ENCODE measurements around the gene OSTM1.
A peak's percentile ranks its signal among the peaks of the same experiment; 100 is the strongest.

Gene OSTM1, protein sequence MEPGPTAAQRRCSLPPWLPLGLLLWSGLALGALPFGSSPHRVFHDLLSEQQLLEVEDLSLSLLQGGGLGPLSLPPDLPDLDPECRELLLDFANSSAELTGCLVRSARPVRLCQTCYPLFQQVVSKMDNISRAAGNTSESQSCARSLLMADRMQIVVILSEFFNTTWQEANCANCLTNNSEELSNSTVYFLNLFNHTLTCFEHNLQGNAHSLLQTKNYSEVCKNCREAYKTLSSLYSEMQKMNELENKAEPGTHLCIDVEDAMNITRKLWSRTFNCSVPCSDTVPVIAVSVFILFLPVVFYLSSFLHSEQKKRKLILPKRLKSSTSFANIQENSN

GRCh38 chr6:108074359-108075144, at the start of gene OSTM1:
OSTM1 (minus strand) TSS chr6:108074741; CDS start chr6:108074651, 90 bp downstream.
- peaks cover 0 to 11% of the 10 kb centered on the region in 2 donors for H3K4me1 ChIP-seq (ENCODE audit: control insufficient read depth in 2 of 2, insufficient read depth in 2 of 2, low read length in 2 of 2)

GRCh38 chr6:108123946-108124345, 49.4 kb upstream of the OSTM1 start:
- Histone ChIP-seq H3K27me3 (ENCODE audit: control insufficient read depth in 2 of 2, insufficient read depth in 2 of 2, low read length in 2 of 2) (peaks cover 57 to 65% of the 10 kb centered on the region in 2 donors), H3K4me1 (ENCODE audit: control insufficient read depth in 2 of 2, insufficient read depth in 2 of 2, low read length in 2 of 2) (peaks cover 0 to 2% of the 10 kb centered on the region in 2 donors), H3K27ac (ENCODE audit: low read depth in 2 of 2, low read length in 2 of 2) (no peak overlapping the region), H3K9ac (ENCODE audit: low read depth in 1 of 2, low read length in 2 of 2) (no peak overlapping the region), H3K36me3 (ENCODE audit: control insufficient read depth in 2 of 2, insufficient read depth in 2 of 2, low read length in 2 of 2) (no peaks in the 10 kb centered on the region), H3K4me3 (ENCODE audit: low read length in 2 of 2) (no peak overlapping the region), H3K9me3 (ENCODE audit: control insufficient read depth in 2 of 2, low read length in 2 of 2) (no peaks in the 10 kb centered on the region)

More at GRCh38 chr6:108074359-108075144, at the start of gene OSTM1:
- Histone ChIP-seq H3K27ac (ENCODE audit: low read depth in 2 of 2, low read length in 2 of 2) (peak within 1 kb of the TSS; percentile 78 to 80), H3K9ac (ENCODE audit: low read depth in 1 of 2, low read length in 2 of 2) (peak within 1 kb of the TSS; percentile 93 to 100), H3K36me3 (ENCODE audit: control insufficient read depth in 2 of 2, insufficient read depth in 2 of 2, low read length in 2 of 2) (no peaks in the 10 kb centered on the region), H3K27me3 (ENCODE audit: control insufficient read depth in 2 of 2, insufficient read depth in 2 of 2, low read length in 2 of 2) (no peaks in the 10 kb centered on the region), H3K9me3 (ENCODE audit: control insufficient read depth in 2 of 2, low read length in 2 of 2) (no peaks in the 10 kb centered on the region), H3K4me3 (ENCODE audit: low read length in 2 of 2) (peak within 1 kb of the TSS; percentile 93 to 96)

- H3K4me1 ChIP-seq (ENCODE audit: control insufficient read depth in 2 of 2, insufficient read depth in 2 of 2, low read length in 2 of 2), result peaks cover 0 to 6% of the 10 kb centered on the region in 2 donors
- H3K9me3 ChIP-seq (ENCODE audit: control insufficient read depth in 2 of 2, low read length in 2 of 2), result no peaks in the 10 kb centered on the region
- H3K36me3 ChIP-seq (ENCODE audit: control insufficient read depth in 2 of 2, insufficient read depth in 2 of 2, low read length in 2 of 2), result no peaks in the 10 kb centered on the region
- H3K4me3 ChIP-seq (ENCODE audit: low read length in 2 of 2), result no peak overlapping the region
- H3K27me3 ChIP-seq (ENCODE audit: control insufficient read depth in 2 of 2, insufficient read depth in 2 of 2, low read length in 2 of 2), result peaks cover 62 to 69% of the 10 kb centered on the region in 2 donors
- no peak overlapping the region for H3K27ac ChIP-seq (ENCODE audit: low read depth in 2 of 2, low read length in 2 of 2)
- no peak overlapping the region for H3K9ac ChIP-seq (ENCODE audit: low read depth in 1 of 2, low read length in 2 of 2)
Observed at GRCh38 chr6:108123481-108123929, 49.0 kb upstream of the OSTM1 start.

GRCh38 chr6:108121612-108122011, 47.1 kb upstream of the OSTM1 start:
- H3K36me3 ChIP-seq (ENCODE audit: control insufficient read depth in 2 of 2, insufficient read depth in 2 of 2, low read length in 2 of 2), result no peaks in the 10 kb centered on the region
- H3K9ac ChIP-seq (ENCODE audit: low read depth in 1 of 2, low read length in 2 of 2), result no peak overlapping the region
- H3K9me3 ChIP-seq (ENCODE audit: control insufficient read depth in 2 of 2, low read length in 2 of 2), result peaks cover 0 to 3% of the 10 kb centered on the region in 2 donors
- no peak overlapping the region for H3K4me3 ChIP-seq (ENCODE audit: low read length in 2 of 2)
- peaks cover 12 to 19% of the 10 kb centered on the region in 2 donors for H3K4me1 ChIP-seq (ENCODE audit: control insufficient read depth in 2 of 2, insufficient read depth in 2 of 2, low read length in 2 of 2)
- no peak overlapping the region for H3K27ac ChIP-seq (ENCODE audit: low read depth in 2 of 2, low read length in 2 of 2)
- H3K27me3 ChIP-seq (ENCODE audit: control insufficient read depth in 2 of 2, insufficient read depth in 2 of 2, low read length in 2 of 2), result peaks cover 71 to 76% of the 10 kb centered on the region in 2 donors

- H3K9ac ChIP-seq (ENCODE audit: low read depth in 1 of 2, low read length in 2 of 2), result no peak overlapping the region
- no peak overlapping the region for H3K4me3 ChIP-seq (ENCODE audit: low read length in 2 of 2)
- no peaks in the 10 kb centered on the region for H3K36me3 ChIP-seq (ENCODE audit: control insufficient read depth in 2 of 2, insufficient read depth in 2 of 2, low read length in 2 of 2)
- peaks cover 71 to 87% of the 10 kb centered on the region in 2 donors for H3K27me3 ChIP-seq (ENCODE audit: control insufficient read depth in 2 of 2, insufficient read depth in 2 of 2, low read length in 2 of 2)
- peaks cover 13 to 21% of the 10 kb centered on the region in 2 donors for H3K4me1 ChIP-seq (ENCODE audit: control insufficient read depth in 2 of 2, insufficient read depth in 2 of 2, low read length in 2 of 2)
- no peak overlapping the region for H3K27ac ChIP-seq (ENCODE audit: low read depth in 2 of 2, low read length in 2 of 2)
- peaks cover 0 to 3% of the 10 kb centered on the region in 2 donors for H3K9me3 ChIP-seq (ENCODE audit: control insufficient read depth in 2 of 2, low read length in 2 of 2)
Observed at GRCh38 chr6:108120311-108120710, 45.8 kb upstream of the OSTM1 start.

- Histone ChIP-seq H3K4me3 (ENCODE audit: low read length in 2 of 2) (no peak overlapping the region), H3K9ac (ENCODE audit: low read depth in 1 of 2, low read length in 2 of 2) (no peak overlapping the region), H3K27me3 (ENCODE audit: control insufficient read depth in 2 of 2, insufficient read depth in 2 of 2, low read length in 2 of 2) (peaks cover 71 to 88% of the 10 kb centered on the region in 2 donors)
Observed at GRCh38 chr6:108119769-108120141, 45.2 kb upstream of the OSTM1 start.

GRCh38 chr6:108118810-108119768, 44.5 kb upstream of the OSTM1 start:
- peaks cover 72 to 87% of the 10 kb centered on the region in 2 donors for H3K27me3 ChIP-seq (ENCODE audit: control insufficient read depth in 2 of 2, insufficient read depth in 2 of 2, low read length in 2 of 2)
- H3K4me3 ChIP-seq (ENCODE audit: low read length in 2 of 2), result peak overlapping the region; percentile 46 to 60
- H3K9ac ChIP-seq (ENCODE audit: low read depth in 1 of 2, low read length in 2 of 2), result no peak overlapping the region
- no peaks in the 10 kb centered on the region for H3K36me3 ChIP-seq (ENCODE audit: control insufficient read depth in 2 of 2, insufficient read depth in 2 of 2, low read length in 2 of 2)
- peaks cover 0 to 3% of the 10 kb centered on the region in 2 donors for H3K9me3 ChIP-seq (ENCODE audit: control insufficient read depth in 2 of 2, low read length in 2 of 2)
- H3K4me1 ChIP-seq (ENCODE audit: control insufficient read depth in 2 of 2, insufficient read depth in 2 of 2, low read length in 2 of 2), result peaks cover 21 to 28% of the 10 kb centered on the region in 2 donors
- no peak overlapping the region for H3K27ac ChIP-seq (ENCODE audit: low read depth in 2 of 2, low read length in 2 of 2)

More at GRCh38 chr6:108119769-108120141, 45.2 kb upstream of the OSTM1 start:
- H3K27ac ChIP-seq (ENCODE audit: low read depth in 2 of 2, low read length in 2 of 2), result no peak overlapping the region
- H3K9me3 ChIP-seq (ENCODE audit: control insufficient read depth in 2 of 2, low read length in 2 of 2), result peaks cover 0 to 3% of the 10 kb centered on the region in 2 donors
- peaks cover 18 to 27% of the 10 kb centered on the region in 2 donors for H3K4me1 ChIP-seq (ENCODE audit: control insufficient read depth in 2 of 2, insufficient read depth in 2 of 2, low read length in 2 of 2)
- no peaks in the 10 kb centered on the region for H3K36me3 ChIP-seq (ENCODE audit: control insufficient read depth in 2 of 2, insufficient read depth in 2 of 2, low read length in 2 of 2)

- H3K9ac ChIP-seq (ENCODE audit: low read depth in 1 of 2, low read length in 2 of 2), result no peak overlapping the region
- no peak overlapping the region for H3K27ac ChIP-seq (ENCODE audit: low read depth in 2 of 2, low read length in 2 of 2)
- peaks cover 0 to 3% of the 10 kb centered on the region in 2 donors for H3K9me3 ChIP-seq (ENCODE audit: control insufficient read depth in 2 of 2, low read length in 2 of 2)
- H3K27me3 ChIP-seq (ENCODE audit: control insufficient read depth in 2 of 2, insufficient read depth in 2 of 2, low read length in 2 of 2), result peaks cover 72 to 86% of the 10 kb centered on the region in 2 donors
- no peaks in the 10 kb centered on the region for H3K36me3 ChIP-seq (ENCODE audit: control insufficient read depth in 2 of 2, insufficient read depth in 2 of 2, low read length in 2 of 2)
- H3K4me3 ChIP-seq (ENCODE audit: low read length in 2 of 2), result peak overlapping the region; percentile 72 to 73
- H3K4me1 ChIP-seq (ENCODE audit: control insufficient read depth in 2 of 2, insufficient read depth in 2 of 2, low read length in 2 of 2), result peaks cover 27 to 36% of the 10 kb centered on the region in 2 donors
Observed at GRCh38 chr6:108118359-108118724, 43.8 kb upstream of the OSTM1 start.

Data from mucosa of rectum (tissue), 2 donors.